Tibial nerve (tissue), 4 donors: ENCODE data around the gene ODAD3. TPM values are rescaled to one million over a fixed set of nuclear protein-coding genes. Genes with fewer than 3 reads are reported as not detected.
A peak's percentile ranks its signal among the peaks of the same experiment; 100 is the strongest.

Experiments
- DNase-seq, 2 donors: peaks; one replicate each; pipeline ENCODE4 v3.0.0-alpha.2; 2019; ENCODE audit warnings: low spot score in 2 of 2
- H3K27ac ChIP-seq, 4 donors: fragments of 200-600 bp; sonication (generic) in 3 of 4; one replicate each; pipeline ENCODE4 v1.5.1; 2017 to 2019; ENCODE audit warnings: mild to moderate bottlenecking in 1 of 4
- H3K27me3 ChIP-seq, 2 donors: fragments of 200-600 bp; sonication (generic) in 1 of 2; one replicate each; pipeline versions ENCODE4 v1.5.1 to v1.6.0; 2017 to 2019
- H3K36me3 ChIP-seq, 3 donors: fragments of 200-600 bp; sonication (generic); one replicate each; pipeline ENCODE4 v1.5.1; 2018 to 2019
- H3K4me1 ChIP-seq, 4 donors: fragments of 200-600 bp; sonication (generic) in 3 of 4; one replicate each; pipeline ENCODE4 v1.5.1; 2017 to 2019
- H3K4me3 ChIP-seq, 4 donors: fragments of 200-600 bp; sonication (generic) in 3 of 4; one replicate each; pipeline ENCODE4 v1.5.1; 2017 to 2019; ENCODE audit warnings: mild to moderate bottlenecking in 1 of 4, moderate library complexity in 1 of 4
- H3K9me3 ChIP-seq, 4 donors: fragments of 200-600 bp; sonication (generic) in 3 of 4; one replicate each; pipeline ENCODE4 v1.5.1; 2017 to 2019
- EP300 ChIP-seq, 2 donors: sonication (generic); formaldehyde crosslinking; IDR thresholded peaks; one replicate each; pipeline ENCODE4 v1.6.1; 2017; ENCODE audit warnings: antibody characterized with exemption in 2 of 2, mild to moderate bottlenecking in 1 of 2
- POLR2A ChIP-seq, 2 donors: fragments of 450-650 bp; IDR thresholded peaks; one replicate each; pipeline ENCODE4 v1.6.1; 2017; ENCODE audit warnings: antibody characterized with exemption in 2 of 2, mild to moderate bottlenecking in 2 of 2, moderate library complexity in 2 of 2
- WGBS, 2 donors: methylation state at CpG; one replicate each; pipeline ENCODE4 v1.1.5; 2018; 5-methylcytosine and 5-hydroxymethylcytosine counted together
- total RNA-seq, 4 donors: library from RNA; depleted of rRNA; stranded (reverse); fragments of >200 nt; gene quantifications; one replicate each; pipeline ENCODE4 v1.1.0, GENCODE V29; 2016
- TF ChIP-seq, protein P1 (sequence below), 5 experiments: fragments of 200-600 bp in 3 of 5; fragments of 450-650 bp in 2 of 5; sonication (generic) in 3 of 5; IDR thresholded peaks; one replicate each; pipeline ENCODE4 v1.5.1; 2016 to 2019; ENCODE audit warnings: antibody characterized with exemption in 5 of 5, mild to moderate bottlenecking in 3 of 5, moderate library complexity in 2 of 5

ODAD3 gene
- total RNA-seq, 4 donors from 2014 or later: 0.42 to 1.3 TPM; not detected in 2

DNA sequence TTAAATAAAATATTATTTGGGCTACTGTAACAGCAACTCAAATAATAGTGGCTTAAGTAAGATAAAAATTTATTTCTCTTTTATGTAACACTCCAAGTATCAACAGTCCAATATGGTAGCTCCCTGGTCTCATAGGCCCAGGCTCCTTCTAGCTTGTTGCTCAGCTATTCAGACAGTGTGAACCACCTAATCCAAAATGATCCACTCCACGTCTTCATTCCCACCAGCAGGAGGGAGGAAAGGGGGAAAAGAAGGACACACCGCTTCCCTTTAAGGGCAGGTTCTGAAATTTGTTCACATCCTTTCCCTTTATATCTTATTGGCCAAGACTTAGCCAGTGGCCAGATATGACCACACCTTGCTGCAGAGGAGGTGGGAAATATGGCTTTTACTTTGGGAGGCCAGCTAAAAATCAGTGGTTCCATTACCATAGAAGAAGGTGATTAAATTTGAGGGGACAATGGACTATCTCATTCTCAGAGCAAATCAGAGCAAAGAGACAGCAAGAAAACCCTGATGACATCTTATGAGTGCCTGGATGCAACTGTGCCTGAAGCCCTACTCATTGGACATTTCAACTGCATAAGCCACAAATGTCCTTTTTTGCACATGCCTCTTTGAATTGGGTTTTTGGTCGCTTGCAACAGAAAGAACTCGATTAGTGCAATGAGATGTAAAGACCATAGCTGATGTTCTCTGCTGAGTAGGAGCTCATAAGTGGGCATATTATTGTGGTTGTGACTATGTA, 43.8 kb downstream of the ODAD3 start:
- 78% methylated on average over 4 of the region's 4 CpGs for WGBS, 2 donors
- Histone ChIP-seq H3K36me3 (no peaks in the 10 kb centered on the region), H3K9me3 (peaks cover 0 to 9% (median 0%) of the 10 kb centered on the region in 4 donors), H3K27ac (no peak overlapping the region), H3K27me3 (no peaks in the 10 kb centered on the region), H3K4me3 (no peak overlapping the region), H3K4me1 (no peaks in the 10 kb centered on the region)
- no peak for DNase-seq
- no peak for TF ChIP-seq EP300 (IDR thresholded peaks at IDR 0.05)
- no peak for TF ChIP-seq POLR2A (IDR thresholded peaks at IDR 0.05)
- TF ChIP-seq, protein P1, sequence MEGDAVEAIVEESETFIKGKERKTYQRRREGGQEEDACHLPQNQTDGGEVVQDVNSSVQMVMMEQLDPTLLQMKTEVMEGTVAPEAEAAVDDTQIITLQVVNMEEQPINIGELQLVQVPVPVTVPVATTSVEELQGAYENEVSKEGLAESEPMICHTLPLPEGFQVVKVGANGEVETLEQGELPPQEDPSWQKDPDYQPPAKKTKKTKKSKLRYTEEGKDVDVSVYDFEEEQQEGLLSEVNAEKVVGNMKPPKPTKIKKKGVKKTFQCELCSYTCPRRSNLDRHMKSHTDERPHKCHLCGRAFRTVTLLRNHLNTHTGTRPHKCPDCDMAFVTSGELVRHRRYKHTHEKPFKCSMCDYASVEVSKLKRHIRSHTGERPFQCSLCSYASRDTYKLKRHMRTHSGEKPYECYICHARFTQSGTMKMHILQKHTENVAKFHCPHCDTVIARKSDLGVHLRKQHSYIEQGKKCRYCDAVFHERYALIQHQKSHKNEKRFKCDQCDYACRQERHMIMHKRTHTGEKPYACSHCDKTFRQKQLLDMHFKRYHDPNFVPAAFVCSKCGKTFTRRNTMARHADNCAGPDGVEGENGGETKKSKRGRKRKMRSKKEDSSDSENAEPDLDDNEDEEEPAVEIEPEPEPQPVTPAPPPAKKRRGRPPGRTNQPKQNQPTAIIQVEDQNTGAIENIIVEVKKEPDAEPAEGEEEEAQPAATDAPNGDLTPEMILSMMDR (IDR thresholded peaks at IDR 0.05): no peak

DNA sequence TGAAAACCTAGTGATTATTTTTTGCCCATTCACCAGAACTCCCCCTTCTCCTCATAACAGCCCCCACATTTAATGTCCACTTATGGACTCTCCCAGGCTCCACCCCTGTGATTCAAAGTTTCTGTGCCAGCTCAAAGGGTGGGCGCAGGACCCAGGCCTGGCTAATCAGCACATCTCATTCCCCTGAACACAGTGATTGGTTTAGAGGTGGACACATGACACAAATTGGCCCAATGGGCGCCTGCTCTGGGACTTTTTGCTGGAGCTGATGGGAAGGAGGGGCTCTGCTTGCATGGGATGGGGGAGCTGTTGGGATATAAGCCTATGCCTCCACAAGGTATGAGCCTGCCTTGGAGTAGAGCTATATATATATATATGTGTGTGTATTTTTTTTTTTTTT, 44.6 kb downstream of the ODAD3 start:
- Histone ChIP-seq H3K27ac (no peak overlapping the region), H3K4me3 (no peak overlapping the region), H3K27me3 (no peaks in the 10 kb centered on the region), H3K4me1 (no peaks in the 10 kb centered on the region), H3K9me3 (peaks cover 0 to 9% (median 0%) of the 10 kb centered on the region in 4 donors), H3K36me3 (no peaks in the 10 kb centered on the region)
- no peak for DNase-seq
- WGBS, 2 donors: 92 to 95% methylated on average over 2 of the region's 2 CpGs
- TF ChIP-seq, protein P1 (IDR thresholded peaks at IDR 0.05): no peak
- TF ChIP-seq EP300 (IDR thresholded peaks at IDR 0.05): no peak
- TF ChIP-seq POLR2A (IDR thresholded peaks at IDR 0.05): no peak

DNA sequence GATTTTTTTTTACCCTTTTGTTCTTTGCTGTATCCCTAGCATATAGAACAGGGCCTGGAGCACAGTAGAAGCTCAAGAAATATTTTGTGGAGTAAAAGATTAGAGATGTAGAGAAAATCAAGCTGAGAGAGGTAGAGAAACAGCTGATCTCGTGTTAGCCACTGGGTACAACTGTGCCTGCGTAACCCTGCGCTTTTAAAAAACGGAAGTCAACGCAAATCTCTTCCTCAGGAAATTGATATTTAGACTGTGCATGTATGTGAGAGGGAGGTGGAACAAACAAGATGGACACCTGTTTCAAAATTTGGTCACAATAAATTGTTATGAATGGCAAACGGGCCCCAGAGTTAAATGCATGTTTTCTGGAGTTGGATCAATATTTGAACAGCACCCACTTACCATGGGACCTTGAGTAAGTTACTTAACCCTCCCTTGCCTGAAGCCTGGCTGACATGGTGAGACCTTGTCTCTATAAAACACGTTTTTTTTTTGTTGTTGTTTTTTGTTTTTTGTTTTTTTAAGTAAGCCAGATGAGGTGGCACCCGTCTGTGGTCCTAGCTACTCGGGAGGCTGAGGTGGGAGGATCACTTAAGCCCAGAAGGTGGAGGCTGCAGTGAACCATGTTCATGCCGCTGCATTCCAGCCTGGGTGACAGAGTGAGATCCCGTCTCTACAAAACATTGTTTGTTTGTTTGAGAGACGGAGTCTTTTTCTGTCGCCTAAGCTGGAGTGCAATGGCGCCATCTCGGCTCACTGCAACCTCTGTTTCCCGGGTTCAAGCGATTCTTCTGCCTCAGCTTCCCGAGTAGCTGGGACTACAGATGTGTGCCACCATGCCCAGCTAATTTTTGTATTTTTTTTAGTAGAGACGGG, 47.5 kb downstream of the ODAD3 start:
- 72 to 76% methylated on average over 19 of the region's 19 CpGs for WGBS, 2 donors
- peaks cover 0 to 21% (median 13%) of the 10 kb centered on the region in 4 donors for H3K4me1 ChIP-seq
- peaks cover 0 to 9% (median 0%) of the 10 kb centered on the region in 4 donors for H3K9me3 ChIP-seq
- no peak for DNase-seq
- H3K4me3 ChIP-seq: no peak overlapping the region
- H3K27ac ChIP-seq: peak overlapping the region in 2 of 4 donors; percentile 14 to 16
- no peaks in the 10 kb centered on the region for H3K36me3 ChIP-seq
- H3K27me3 ChIP-seq: peaks cover 0 to 19% of the 10 kb centered on the region in 2 donors
- TF ChIP-seq POLR2A (IDR thresholded peaks at IDR 0.05) (no peak), EP300 (IDR thresholded peaks at IDR 0.05) (no peak)
- TF ChIP-seq, protein P1 (IDR thresholded peaks at IDR 0.05): no peak

DNA sequence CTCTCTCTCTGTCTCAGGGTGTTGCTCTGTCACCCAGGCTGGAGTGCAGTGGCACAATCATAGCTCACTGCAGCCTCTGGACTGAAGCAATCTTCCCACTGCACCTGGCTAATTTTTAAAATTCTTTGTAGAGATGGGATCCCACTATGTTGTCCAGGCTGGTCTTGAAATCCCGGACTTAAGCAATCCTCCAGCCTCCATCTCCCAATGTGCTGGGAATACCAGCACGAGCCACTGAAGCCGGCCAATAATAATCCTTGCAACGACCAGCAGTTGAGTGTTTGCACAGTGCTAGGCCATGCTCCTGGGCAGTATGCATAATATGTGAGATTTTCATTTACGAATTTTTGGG, 50.2 kb downstream of the ODAD3 start:
- Histone ChIP-seq H3K4me3 (no peak overlapping the region), H3K4me1 (peaks cover 0 to 42% (median 30%) of the 10 kb centered on the region in 4 donors), H3K9me3 (no peaks in the 10 kb centered on the region), H3K27ac (no peak overlapping the region), H3K36me3 (no peaks in the 10 kb centered on the region), H3K27me3 (peaks cover 0 to 31% of the 10 kb centered on the region in 2 donors)
- no peak for TF ChIP-seq EP300 (IDR thresholded peaks at IDR 0.05)
- TF ChIP-seq POLR2A (IDR thresholded peaks at IDR 0.05): no peak
- TF ChIP-seq, protein P1 (IDR thresholded peaks at IDR 0.05): no peak
- DNase-seq: no peak
- 85 to 89% methylated on average over 5 of the region's 5 CpGs for WGBS, 2 donors

DNA sequence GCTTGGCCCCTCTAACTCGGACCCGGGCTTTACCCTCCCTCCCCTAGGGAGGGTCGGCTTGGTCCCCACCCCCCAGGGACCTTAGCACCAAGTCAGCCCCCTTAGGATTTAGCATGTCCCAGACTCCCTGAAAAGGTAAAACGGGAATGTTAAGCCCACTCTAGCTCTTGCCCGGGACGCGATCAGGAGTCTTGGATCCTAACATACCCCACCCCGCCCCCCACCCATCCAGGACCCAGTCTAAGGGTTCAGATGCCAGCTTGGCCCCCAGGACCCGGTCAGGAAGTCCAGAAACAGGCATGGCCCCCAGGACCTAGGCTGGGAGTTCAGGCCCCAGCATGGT, 51.2 kb downstream of the ODAD3 start:
- no peaks in the 10 kb centered on the region for H3K36me3 ChIP-seq
- peak overlapping the region in 1 of 4 donors; percentile 42 for H3K27ac ChIP-seq
- H3K4me3 ChIP-seq: peak overlapping the region in 3 of 4 donors; percentile 20 to 44 (median 28)
- TF ChIP-seq POLR2A (IDR thresholded peaks at IDR 0.05) (no peak), EP300 (IDR thresholded peaks at IDR 0.05) (no peak)
- TF ChIP-seq, protein P1 (IDR thresholded peaks at IDR 0.05): no peak
- peaks cover 0 to 31% of the 10 kb centered on the region in 2 donors for H3K27me3 ChIP-seq
- peaks cover 0 to 44% (median 30%) of the 10 kb centered on the region in 4 donors for H3K4me1 ChIP-seq
- H3K9me3 ChIP-seq: no peaks in the 10 kb centered on the region
- WGBS, 2 donors: 1 to 3% methylated on average over 9 of the region's 9 CpGs
- DNase-seq: no peak
